Mucosa of stomach (tissue), 1 donor: ENCODE measurements around the gene CFAP77.

Source experiments
- H3K27me3 ChIP-seq: one replicate; pipeline ENCODE4 v1.7.0; 2013; ENCODE audit warnings: mild to moderate bottlenecking, low read length; ENCODE audit not compliant: control insufficient read depth, insufficient read depth
- H3K36me3 ChIP-seq: one replicate; pipeline ENCODE4 v1.7.0; 2013; ENCODE audit warnings: low read length; ENCODE audit not compliant: control insufficient read depth, insufficient read depth
- H3K4me1 ChIP-seq: one replicate; pipeline ENCODE4 v1.7.0; 2013; ENCODE audit warnings: mild to moderate bottlenecking, low read length; ENCODE audit not compliant: control insufficient read depth, insufficient read depth
- H3K4me3 ChIP-seq: one replicate; pipeline ENCODE4 v1.7.0; 2013; ENCODE audit warnings: low read length
- H3K9ac ChIP-seq: one replicate; pipeline ENCODE4 v1.7.0; 2013; ENCODE audit warnings: mild to moderate bottlenecking, low read length, moderate library complexity
- H3K9me3 ChIP-seq: one replicate; pipeline ENCODE4 v1.7.0; 2013; ENCODE audit warnings: mild to moderate bottlenecking, low read length, moderate library complexity; ENCODE audit not compliant: control insufficient read depth
- donor health status: Pancreatic carcinoma.

Gene CFAP77

DNA sequence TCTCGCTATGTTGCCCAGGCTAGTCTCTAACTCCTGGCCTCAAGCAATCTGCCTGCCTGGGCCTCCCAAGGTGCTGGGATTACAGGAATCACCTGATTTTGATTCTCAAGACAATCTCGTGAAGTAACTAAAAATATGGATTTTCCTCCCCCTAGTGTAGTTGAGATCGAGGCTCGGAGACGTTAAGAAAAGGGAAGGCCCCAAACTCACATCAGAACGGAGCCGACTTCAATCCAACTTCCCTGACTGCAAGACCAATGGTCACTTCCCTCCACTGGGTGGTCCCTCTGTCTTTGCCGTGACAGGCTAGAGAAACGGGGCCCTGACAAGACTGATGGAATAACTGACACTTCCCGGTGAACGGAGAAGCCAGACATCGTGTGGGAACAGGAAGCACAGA is 200.7 kb downstream of the CFAP77 start:
- H3K27me3 ChIP-seq: no peaks in the 10 kb centered on the region
- H3K36me3 ChIP-seq: peaks cover 15% of the 10 kb centered on the region
- no peak overlapping the region for H3K9ac ChIP-seq
- no peaks in the 10 kb centered on the region for H3K9me3 ChIP-seq
- H3K4me1 ChIP-seq: no peaks in the 10 kb centered on the region
- no peak overlapping the region for H3K4me3 ChIP-seq

GRCh38 chr9:132614324-132614723 is 204.3 kb downstream of the CFAP77 start:
- Histone ChIP-seq H3K27me3 (no peaks in the 10 kb centered on the region), H3K9ac (no peak overlapping the region), H3K36me3 (peaks cover 15% of the 10 kb centered on the region), H3K4me1 (no peaks in the 10 kb centered on the region), H3K4me3 (no peak overlapping the region), H3K9me3 (no peaks in the 10 kb centered on the region)

DNA sequence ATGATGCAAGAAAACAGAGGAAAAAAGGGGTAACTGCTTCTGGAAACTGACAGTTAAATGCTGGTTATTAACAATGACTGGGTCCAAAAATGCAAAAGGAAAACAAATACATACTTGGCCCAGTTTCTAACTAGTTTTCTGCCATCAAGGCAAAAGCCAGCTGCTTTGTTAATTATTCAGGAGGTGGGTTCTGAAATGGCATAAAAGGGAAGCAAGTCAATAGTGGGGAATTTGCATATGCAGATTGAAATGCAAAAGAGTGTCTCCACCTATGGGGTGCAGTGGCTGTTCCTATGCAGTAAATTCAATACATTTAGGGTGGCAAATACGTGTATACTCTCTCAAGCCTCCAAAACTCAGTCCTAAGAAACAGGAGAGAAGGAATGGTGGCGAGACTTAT is 205.8 kb downstream of the CFAP77 start:
- Histone ChIP-seq H3K9ac (no peak overlapping the region), H3K9me3 (no peaks in the 10 kb centered on the region), H3K36me3 (peaks cover 14% of the 10 kb centered on the region), H3K4me3 (no peak overlapping the region), H3K27me3 (no peaks in the 10 kb centered on the region), H3K4me1 (no peaks in the 10 kb centered on the region)

DNA sequence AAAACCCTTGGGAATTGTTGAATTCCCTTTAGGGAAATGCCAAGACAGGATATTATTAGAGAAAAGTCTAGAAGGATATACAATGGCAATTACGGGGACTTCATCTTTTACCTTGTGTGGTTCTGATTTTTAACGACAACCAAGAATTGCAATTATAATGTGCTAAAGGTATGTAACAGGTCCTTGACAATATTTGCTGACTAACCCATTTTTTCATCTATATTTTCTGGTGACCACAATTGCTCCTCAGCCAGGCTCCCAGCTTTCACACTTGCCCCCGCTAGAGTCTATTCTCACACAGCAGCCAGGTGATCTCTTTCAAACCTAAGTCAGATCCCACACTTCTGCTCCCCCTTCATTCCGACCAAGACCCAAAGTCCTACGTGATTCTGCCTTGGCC is 206.7 kb downstream of the CFAP77 start:
- H3K36me3 ChIP-seq: peaks cover 8% of the 10 kb centered on the region

DNA sequence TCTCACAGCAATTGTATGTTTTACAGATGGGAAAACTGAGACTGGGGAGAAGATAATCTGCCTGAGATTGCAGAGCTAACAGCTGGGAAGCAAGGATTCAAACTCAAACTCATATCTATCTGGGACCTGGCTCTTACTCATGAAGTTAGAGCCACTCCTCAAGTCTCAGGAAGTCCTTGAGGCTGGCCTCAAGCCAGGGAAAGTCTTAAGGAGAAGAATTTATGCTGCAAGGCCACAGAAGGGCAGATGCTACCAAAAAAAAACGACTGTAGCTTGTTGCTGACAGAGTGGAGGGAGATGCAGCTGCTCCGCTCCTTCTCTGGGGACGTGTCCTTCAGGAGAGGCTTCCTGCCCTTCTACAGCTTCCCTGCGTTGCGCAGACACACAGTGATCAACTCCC is 212.1 kb downstream of the CFAP77 start:
- H3K4me3 ChIP-seq: no peak overlapping the region
- H3K4me1 ChIP-seq: peaks cover 11% of the 10 kb centered on the region
- H3K9ac ChIP-seq: no peak overlapping the region
- H3K9me3 ChIP-seq: no peaks in the 10 kb centered on the region
- no peaks in the 10 kb centered on the region for H3K36me3 ChIP-seq
- H3K27me3 ChIP-seq: no peaks in the 10 kb centered on the region

More for the DNA sequence above, 206.7 kb downstream of the CFAP77 start:
- Histone ChIP-seq H3K9ac (no peak overlapping the region), H3K4me1 (no peaks in the 10 kb centered on the region), H3K4me3 (no peak overlapping the region), H3K9me3 (no peaks in the 10 kb centered on the region), H3K27me3 (no peaks in the 10 kb centered on the region)
